CD4-positive, alpha-beta memory T cell (primary cell): Measurements from ENCODE around the gene GPRC5D. TPM values are rescaled to one million over a fixed set of nuclear protein-coding genes. Genes with fewer than 3 reads are reported as not detected.

ENCODE experiments used
- CTCF ChIA-PET: fragments of 350-600 bp; sonication (Branson Sonifier 250); formaldehyde crosslinking; loops from one replicate; lab custom pipeline; 2021; ENCODE audit warnings: inconsistent platforms; ENCODE audit not compliant: partially characterized antibody; lab: Charles Lee
- POLR2A ChIA-PET: fragments of 350-600 bp; sonication (Branson Sonifier 250); formaldehyde crosslinking; loops from one replicate; lab custom pipeline; 2021; ENCODE audit not compliant: partially characterized antibody; lab: Charles Lee
- DNase-seq, 5 donors: peaks; one replicate each; pipeline versions ENCODE4 v3.0.0 to v3.0.0-alpha.2; 2020 to 2022; ENCODE audit warnings: mixed read lengths in 1 of 5
- H3K27ac ChIP-seq: one replicate; pipeline ENCODE4 v1.7.0; 2013; ENCODE audit warnings: low read depth, low read length
- H3K27me3 ChIP-seq: 2 replicates; pipeline ENCODE4 v1.7.0; 2013; ENCODE audit warnings: mild to moderate bottlenecking, low read length, moderate library complexity; ENCODE audit not compliant: insufficient read depth
- H3K36me3 ChIP-seq: 2 replicates; pipeline ENCODE4 v1.7.0; 2013; ENCODE audit warnings: mild to moderate bottlenecking, low read length, moderate library complexity; ENCODE audit not compliant: insufficient read depth
- H3K4me1 ChIP-seq: 2 replicates; pipeline ENCODE4 v1.7.0; 2013; ENCODE audit warnings: mild to moderate bottlenecking, low read length, moderate library complexity; ENCODE audit not compliant: insufficient read depth
- H3K4me3 ChIP-seq, 2 donors: one replicate each; pipeline ENCODE4 v1.7.0; 2013; ENCODE audit warnings: low read length in 2 of 2, mild to moderate bottlenecking in 1 of 2
- H3K9me3 ChIP-seq, 2 donors: one replicate each; pipeline ENCODE4 v1.7.0; 2013; ENCODE audit warnings: low read length in 2 of 2, control low read depth in 1 of 2; ENCODE audit not compliant: control insufficient read depth in 1 of 2
- H3K27ac Mint-ChIP-seq, 7 donors: one replicate each; pipeline ENCODE4 v1.8.0; 2020 to 2021; ENCODE audit warnings: mixed read lengths in 7 of 7, mild to moderate bottlenecking in 6 of 7, inconsistent platforms in 3 of 7, moderate library complexity in 3 of 7
- H3K27me3 Mint-ChIP-seq, 2 donors: one replicate each; pipeline ENCODE4 v1.8.0; 2020 to 2021; ENCODE audit warnings: mixed read lengths in 2 of 2
- H3K36me3 Mint-ChIP-seq, 2 donors: one replicate each; pipeline ENCODE4 v1.8.0; 2020 to 2021; ENCODE audit warnings: mixed read lengths in 2 of 2, inconsistent platforms in 1 of 2, mild to moderate bottlenecking in 1 of 2
- H3K4me1 Mint-ChIP-seq, 4 donors: one replicate each; pipeline ENCODE4 v1.8.0; 2020 to 2021; ENCODE audit warnings: mixed read lengths in 4 of 4, mild to moderate bottlenecking in 1 of 4
- H3K4me3 Mint-ChIP-seq, 8 donors: one replicate each; pipeline ENCODE4 v1.8.0; 2020 to 2021; ENCODE audit warnings: mixed read lengths in 8 of 8, mild to moderate bottlenecking in 7 of 8, moderate library complexity in 6 of 8, inconsistent platforms in 3 of 8
- H3K9me3 Mint-ChIP-seq, 8 donors: one replicate each; pipeline ENCODE4 v1.8.0; 2020 to 2021; ENCODE audit warnings: mixed read lengths in 8 of 8, mild to moderate bottlenecking in 5 of 8, inconsistent platforms in 3 of 8, moderate library complexity in 1 of 8
- intact Hi-C: fragments of 100-400 bp; cut with micrococcal nuclease; formaldehyde crosslinking; loops from one replicate; pipeline ENCODE4 v1.15.1; 2023
- polyA plus RNA-seq, 2 donors: library from polyadenylated mRNA; unstranded; fragments of 300-500 nt; fragmentation: Illumina TruSeq; gene quantifications; one replicate each; pipeline ENCODE4 v1.2.3, GENCODE V29; 2021
- total RNA-seq, 2 experiments: library from RNA; stranded (reverse); gene quantifications; one replicate each; pipeline ENCODE4 v1.2.3, GENCODE V29; 2021

The GPRC5D gene
- total and polyA plus RNA-seq, 4 experiments from 2014 or later: 0.71 TPM; not detected in 3

GRCh38 chr12:12982331-12982730 lies 30.4 kb upstream of the GPRC5D start:
- peaks cover 18 to 20% of the 10 kb centered on the region in 2 donors for H3K36me3 Mint-ChIP-seq
- Histone ChIP-seq H3K4me1 (no peaks in the 10 kb centered on the region), H3K27me3 (no peaks in the 10 kb centered on the region), H3K9me3 (no peaks in the 10 kb centered on the region), H3K36me3 (peaks cover 5% of the 10 kb centered on the region), H3K4me3 (no peak overlapping the region), H3K27ac (no peak overlapping the region)
- DNase-seq: no peak
- no peaks in the 10 kb centered on the region for H3K27me3 Mint-ChIP-seq
- intact Hi-C loops: loop anchor here (5.0 kb wide), 1 partner anchor 145 kb away; no protein-coding TSS in a partner anchor
- POLR2A ChIA-PET: no interaction called here
- peaks cover 0 to 2% (median under 1%) of the 10 kb centered on the region in 4 donors for H3K4me1 Mint-ChIP-seq
- CTCF ChIA-PET: interaction anchor here (0.9 to 1.3 kb wide), 3 partner anchors 66 to 230 kb away, joined by 3 to 5 read pairs (median 4); no protein-coding TSS in a partner anchor
- no peak overlapping the region for H3K27ac Mint-ChIP-seq
- H3K4me3 Mint-ChIP-seq: no peak overlapping the region
- H3K9me3 Mint-ChIP-seq: no peaks in the 10 kb centered on the region

DNA sequence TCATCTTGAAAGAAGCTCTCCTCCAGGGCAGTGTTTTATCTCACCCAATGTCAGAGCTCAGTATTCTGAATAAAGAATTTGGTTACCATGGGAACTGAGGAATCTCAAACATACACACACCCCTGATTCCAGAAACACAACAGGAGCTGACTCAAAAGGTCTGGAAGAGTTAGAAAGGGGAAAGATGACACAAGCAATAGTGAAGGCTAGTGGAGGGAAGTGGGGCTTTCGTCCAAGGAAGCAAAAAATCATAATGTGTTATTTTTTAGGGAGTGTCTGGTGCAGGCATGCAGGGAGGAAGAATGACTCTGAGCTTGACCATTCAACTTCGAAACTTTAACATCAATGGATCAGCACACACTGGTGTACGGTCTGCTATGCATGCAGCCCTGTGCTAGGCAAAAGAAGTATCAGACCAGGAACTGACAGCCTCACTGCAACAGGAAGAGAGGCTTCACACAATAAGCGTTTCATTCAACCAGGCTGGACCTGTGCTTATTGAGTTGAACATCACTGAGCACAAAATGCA lies 27.8 kb upstream of the GPRC5D start:
- Mint-ChIP-seq H3K4me1 (peaks cover 0 to 2% (median under 1%) of the 10 kb centered on the region in 4 donors), H3K36me3 (peaks cover 20 to 34% of the 10 kb centered on the region in 2 donors), H3K27ac (no peak overlapping the region), H3K27me3 (no peaks in the 10 kb centered on the region), H3K9me3 (peaks cover 0 to 2% (median 0%) of the 10 kb centered on the region in 8 donors), H3K4me3 (no peak overlapping the region)
- POLR2A ChIA-PET: no interaction called here
- CTCF ChIA-PET: interaction anchor here (0.6 to 1.3 kb wide), 4 partner anchors 11 to 366 kb away, joined by 3 to 5 read pairs (median 4); no protein-coding TSS in a partner anchor
- Histone ChIP-seq H3K27me3 (no peaks in the 10 kb centered on the region), H3K4me3 (no peak overlapping the region), H3K4me1 (no peaks in the 10 kb centered on the region), H3K27ac (no peak overlapping the region), H3K36me3 (no peaks in the 10 kb centered on the region), H3K9me3 (no peaks in the 10 kb centered on the region)
- intact Hi-C loops: loop anchor here (5.0 kb wide), 1 partner anchor 142 kb away; no protein-coding TSS in a partner anchor
- DNase-seq: no peak

GRCh38 chr12:12979126-12979525 lies 27.2 kb upstream of the GPRC5D start:
- H3K27me3 Mint-ChIP-seq: no peaks in the 10 kb centered on the region
- CTCF ChIA-PET: interaction anchor here (1.1 to 1.3 kb wide), 2 partner anchors 10 to 233 kb away, joined by 3 to 4 read pairs; no protein-coding TSS in a partner anchor
- H3K4me3 ChIP-seq: no peak overlapping the region
- H3K4me3 Mint-ChIP-seq: no peak overlapping the region
- POLR2A ChIA-PET: no interaction called here
- intact Hi-C loops: no loop called here
- no peak for DNase-seq
- peaks cover 0 to 2% (median 0%) of the 10 kb centered on the region in 4 donors for H3K4me1 Mint-ChIP-seq
- peaks cover 0 to 9% (median 3%) of the 10 kb centered on the region in 8 donors for H3K9me3 Mint-ChIP-seq
- H3K4me1 ChIP-seq: no peaks in the 10 kb centered on the region
- no peak overlapping the region for H3K27ac Mint-ChIP-seq
- no peaks in the 10 kb centered on the region for H3K9me3 ChIP-seq
- H3K36me3 Mint-ChIP-seq: peaks cover 25 to 37% of the 10 kb centered on the region in 2 donors
- H3K36me3 ChIP-seq: no peaks in the 10 kb centered on the region
- no peaks in the 10 kb centered on the region for H3K27me3 ChIP-seq
- H3K27ac ChIP-seq: no peak overlapping the region

GRCh38 chr12:12977231-12977630 lies 25.3 kb upstream of the GPRC5D start:
- no peaks in the 10 kb centered on the region for H3K4me1 Mint-ChIP-seq
- peaks cover 0 to 25% (median 16%) of the 10 kb centered on the region in 8 donors for H3K9me3 Mint-ChIP-seq
- ChIA-PET POLR2A (no interaction called here), CTCF (interaction anchor here (1.5 kb wide), 1 partner anchor 139 kb away, joined by 4 read pairs; no protein-coding TSS in a partner anchor)
- no peak for DNase-seq
- peaks cover 37 to 50% of the 10 kb centered on the region in 2 donors for H3K36me3 Mint-ChIP-seq
- H3K4me3 Mint-ChIP-seq: no peak overlapping the region
- Histone ChIP-seq H3K4me3 (no peak overlapping the region), H3K9me3 (no peaks in the 10 kb centered on the region), H3K27ac (no peak overlapping the region), H3K4me1 (no peaks in the 10 kb centered on the region), H3K27me3 (no peaks in the 10 kb centered on the region), H3K36me3 (no peaks in the 10 kb centered on the region)
- H3K27ac Mint-ChIP-seq: no peak overlapping the region
- no peaks in the 10 kb centered on the region for H3K27me3 Mint-ChIP-seq
- intact Hi-C loops: no loop called here

GRCh38 chr12:12976366-12976765 lies 24.4 kb upstream of the GPRC5D start:
- H3K36me3 ChIP-seq: no peaks in the 10 kb centered on the region
- POLR2A ChIA-PET: no interaction called here
- peaks cover 42 to 58% of the 10 kb centered on the region in 2 donors for H3K36me3 Mint-ChIP-seq

DNA sequence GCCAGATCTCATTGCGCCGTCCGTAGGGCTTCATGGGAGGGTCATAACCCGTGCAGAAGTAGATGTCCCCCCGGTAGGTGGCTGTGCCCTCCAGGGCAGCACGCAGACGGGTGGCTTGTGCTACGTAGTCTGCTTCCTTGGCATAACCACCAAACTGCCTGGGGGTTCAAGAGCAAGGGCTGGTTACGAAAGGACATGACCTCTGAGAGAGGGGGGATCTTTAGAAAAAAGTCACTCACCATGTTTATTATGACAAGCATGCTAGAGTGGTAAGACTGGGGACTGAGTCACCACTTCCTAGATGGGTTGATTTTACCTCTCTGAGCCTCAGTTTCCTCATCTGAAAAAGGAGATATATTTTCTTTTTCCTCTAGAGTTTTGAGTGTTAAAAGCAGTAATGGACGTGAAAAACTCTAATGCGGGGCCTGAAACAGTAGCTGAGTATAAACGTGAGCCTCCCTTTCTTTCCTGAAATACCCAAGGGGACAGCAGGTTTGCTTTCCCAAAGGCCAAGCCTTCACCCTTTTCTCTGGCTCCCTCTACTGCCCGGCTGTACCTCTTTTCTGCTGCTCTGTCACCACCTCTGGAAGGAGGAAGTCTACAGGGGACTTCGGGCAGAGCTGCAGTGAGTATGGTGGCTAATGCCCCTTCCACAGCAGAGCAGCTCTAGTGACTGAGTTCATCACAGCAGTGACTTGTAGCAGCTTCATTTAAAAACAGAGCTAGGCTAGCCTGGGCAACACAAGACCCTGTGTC lies 23.5 kb upstream of the GPRC5D start:
- no peak for DNase-seq
- CTCF ChIA-PET: interaction anchor here (1.1 to 1.5 kb wide), 3 partner anchors 17 to 137 kb away, joined by 3 to 4 read pairs (median 4); no protein-coding TSS in a partner anchor
- H3K27ac Mint-ChIP-seq: no peak overlapping the region
- no peaks in the 10 kb centered on the region for H3K36me3 ChIP-seq
- H3K4me3 ChIP-seq: no peak overlapping the region
- H3K4me1 ChIP-seq: no peaks in the 10 kb centered on the region
- H3K36me3 Mint-ChIP-seq: peaks cover 43 to 61% of the 10 kb centered on the region in 2 donors
- H3K9me3 ChIP-seq: no peaks in the 10 kb centered on the region
- peaks cover 0 to 36% (median 20%) of the 10 kb centered on the region in 8 donors for H3K9me3 Mint-ChIP-seq
- intact Hi-C loops: no loop called here
- H3K27me3 ChIP-seq: no peaks in the 10 kb centered on the region
- H3K27ac ChIP-seq: no peak overlapping the region
- no peak overlapping the region for H3K4me3 Mint-ChIP-seq
- H3K4me1 Mint-ChIP-seq: no peaks in the 10 kb centered on the region
- H3K27me3 Mint-ChIP-seq: no peaks in the 10 kb centered on the region
- POLR2A ChIA-PET: no interaction called here

More at GRCh38 chr12:12976366-12976765, 24.4 kb upstream of the GPRC5D start:
- DNase-seq: no peak
- Histone ChIP-seq H3K4me3 (no peak overlapping the region), H3K27ac (no peak overlapping the region), H3K27me3 (no peaks in the 10 kb centered on the region), H3K9me3 (no peaks in the 10 kb centered on the region), H3K4me1 (no peaks in the 10 kb centered on the region)
- intact Hi-C loops: no loop called here
- H3K4me1 Mint-ChIP-seq: no peaks in the 10 kb centered on the region
- H3K27me3 Mint-ChIP-seq: no peaks in the 10 kb centered on the region
- CTCF ChIA-PET: interaction anchor here (1.1 to 1.5 kb wide), 3 partner anchors 18 to 138 kb away, joined by 3 to 4 read pairs (median 4); no protein-coding TSS in a partner anchor
- H3K27ac Mint-ChIP-seq: no peak overlapping the region
- no peak overlapping the region for H3K4me3 Mint-ChIP-seq
- H3K9me3 Mint-ChIP-seq: peaks cover 0 to 34% (median 20%) of the 10 kb centered on the region in 8 donors

- DNase-seq: no peak
- intact Hi-C loops: no loop called here
- no peaks in the 10 kb centered on the region for H3K36me3 ChIP-seq
- H3K27ac ChIP-seq: no peak overlapping the region
- no peak overlapping the region for H3K4me3 ChIP-seq
- POLR2A ChIA-PET: no interaction called here
- H3K9me3 ChIP-seq: no peaks in the 10 kb centered on the region
- no peaks in the 10 kb centered on the region for H3K4me1 ChIP-seq
- H3K27me3 ChIP-seq: no peaks in the 10 kb centered on the region
- CTCF ChIA-PET: no interaction called here
- peaks cover 0 to 36% (median 20%) of the 10 kb centered on the region in 8 donors for H3K9me3 Mint-ChIP-seq
- no peak overlapping the region for H3K4me3 Mint-ChIP-seq
- no peaks in the 10 kb centered on the region for H3K27me3 Mint-ChIP-seq
- peaks cover 43 to 61% of the 10 kb centered on the region in 2 donors for H3K36me3 Mint-ChIP-seq
- no peak overlapping the region for H3K27ac Mint-ChIP-seq
- no peaks in the 10 kb centered on the region for H3K4me1 Mint-ChIP-seq
These were observed 22.2 kb upstream of the GPRC5D start for GRCh38 chr12:12974211-12974610.
